DND-41 (cell line): ENCODE results near the gene FAM120AOS.

ENCODE experiments used
- EZH2 ChIP-seq: IDR thresholded peaks from 3 replicates; pipeline ENCODE4 v1.6.1; 2012; ENCODE audit warnings: borderline replicate concordance, low read depth, mild to moderate bottlenecking, moderate library complexity, low read length, inconsistent platforms; ENCODE audit not compliant: severe bottlenecking
- TF ChIP-seq, protein P1 (sequence below): IDR thresholded peaks from 2 replicates; pipeline ENCODE4 v1.5.1; 2012; ENCODE audit warnings: borderline replicate concordance, low read length, moderate library complexity, mild to moderate bottlenecking; ENCODE audit not compliant: poor library complexity, severe bottlenecking; ENCODE audit errors: extremely low read depth

DNA sequence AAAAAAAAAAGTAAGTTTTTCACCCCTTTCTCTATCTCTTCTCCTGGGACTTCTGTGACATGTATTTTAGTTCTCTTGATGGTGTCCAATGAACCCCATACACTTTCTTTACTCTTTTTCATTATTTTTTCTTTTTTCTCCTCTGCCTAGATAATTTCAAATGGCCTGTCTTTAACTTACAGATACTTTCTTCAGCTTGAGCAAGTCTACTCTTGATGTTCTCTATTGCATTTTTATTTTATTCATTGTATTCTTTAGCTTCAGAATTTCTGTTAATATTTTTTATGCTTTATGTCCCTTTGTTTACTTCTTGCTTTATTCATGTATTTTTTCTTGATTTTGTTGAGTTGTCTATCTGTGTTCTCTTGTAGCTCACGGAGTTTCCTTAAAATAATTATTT lies 34.4 kb downstream of the FAM120AOS start:
- TF ChIP-seq, protein P1, sequence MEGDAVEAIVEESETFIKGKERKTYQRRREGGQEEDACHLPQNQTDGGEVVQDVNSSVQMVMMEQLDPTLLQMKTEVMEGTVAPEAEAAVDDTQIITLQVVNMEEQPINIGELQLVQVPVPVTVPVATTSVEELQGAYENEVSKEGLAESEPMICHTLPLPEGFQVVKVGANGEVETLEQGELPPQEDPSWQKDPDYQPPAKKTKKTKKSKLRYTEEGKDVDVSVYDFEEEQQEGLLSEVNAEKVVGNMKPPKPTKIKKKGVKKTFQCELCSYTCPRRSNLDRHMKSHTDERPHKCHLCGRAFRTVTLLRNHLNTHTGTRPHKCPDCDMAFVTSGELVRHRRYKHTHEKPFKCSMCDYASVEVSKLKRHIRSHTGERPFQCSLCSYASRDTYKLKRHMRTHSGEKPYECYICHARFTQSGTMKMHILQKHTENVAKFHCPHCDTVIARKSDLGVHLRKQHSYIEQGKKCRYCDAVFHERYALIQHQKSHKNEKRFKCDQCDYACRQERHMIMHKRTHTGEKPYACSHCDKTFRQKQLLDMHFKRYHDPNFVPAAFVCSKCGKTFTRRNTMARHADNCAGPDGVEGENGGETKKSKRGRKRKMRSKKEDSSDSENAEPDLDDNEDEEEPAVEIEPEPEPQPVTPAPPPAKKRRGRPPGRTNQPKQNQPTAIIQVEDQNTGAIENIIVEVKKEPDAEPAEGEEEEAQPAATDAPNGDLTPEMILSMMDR = no peak
- TF ChIP-seq EZH2 = no peak
